Cardiac fibroblast (primary cell): ENCODE measurements around the gene MID1.

Experiments used
- DNase-seq, 2 donors: peaks; one replicate each; pipeline versions ENCODE4 v3.0.0 to v3.0.0-alpha.2; 2010; ENCODE audit warnings: low read depth in 2 of 2
- H3K4me3 ChIP-seq, 2 donors: replicated peaks in 1 of 2; 1 replicate in 1 of 2; 2 replicates in 1 of 2; pipeline ENCODE4 v1.5.1; 2011; ENCODE audit warnings: low read depth in 2 of 2, low read length in 2 of 2, mild to moderate bottlenecking in 2 of 2, moderate library complexity in 1 of 2
- TF ChIP-seq, protein P1 (sequence below): IDR thresholded peaks from one replicate; pipeline ENCODE4 v1.5.1; 2011; ENCODE audit warnings: low read depth, mild to moderate bottlenecking, low read length, inconsistent platforms

MID1 gene

DNA sequence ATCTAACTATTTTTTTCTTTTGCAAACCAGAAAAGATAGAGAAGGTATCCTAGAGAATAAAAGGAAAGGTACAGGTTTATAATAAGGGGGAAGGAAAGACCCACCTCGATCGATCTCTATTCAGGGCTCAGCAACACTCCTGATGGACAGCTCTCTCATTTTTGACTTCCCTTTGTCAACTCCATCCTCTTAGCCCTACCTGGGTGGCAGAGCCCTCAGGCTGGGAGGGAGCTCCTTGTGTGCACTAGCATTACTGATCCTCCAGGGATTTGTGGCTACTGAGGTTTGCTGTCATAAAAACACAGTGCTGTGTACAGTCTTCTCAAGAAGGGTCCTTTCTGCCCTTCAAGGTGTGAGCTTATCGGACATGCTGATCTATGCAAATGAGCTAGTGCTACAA is 111.0 kb downstream of the MID1 start:
- no peak for DNase-seq
- TF ChIP-seq, protein P1, sequence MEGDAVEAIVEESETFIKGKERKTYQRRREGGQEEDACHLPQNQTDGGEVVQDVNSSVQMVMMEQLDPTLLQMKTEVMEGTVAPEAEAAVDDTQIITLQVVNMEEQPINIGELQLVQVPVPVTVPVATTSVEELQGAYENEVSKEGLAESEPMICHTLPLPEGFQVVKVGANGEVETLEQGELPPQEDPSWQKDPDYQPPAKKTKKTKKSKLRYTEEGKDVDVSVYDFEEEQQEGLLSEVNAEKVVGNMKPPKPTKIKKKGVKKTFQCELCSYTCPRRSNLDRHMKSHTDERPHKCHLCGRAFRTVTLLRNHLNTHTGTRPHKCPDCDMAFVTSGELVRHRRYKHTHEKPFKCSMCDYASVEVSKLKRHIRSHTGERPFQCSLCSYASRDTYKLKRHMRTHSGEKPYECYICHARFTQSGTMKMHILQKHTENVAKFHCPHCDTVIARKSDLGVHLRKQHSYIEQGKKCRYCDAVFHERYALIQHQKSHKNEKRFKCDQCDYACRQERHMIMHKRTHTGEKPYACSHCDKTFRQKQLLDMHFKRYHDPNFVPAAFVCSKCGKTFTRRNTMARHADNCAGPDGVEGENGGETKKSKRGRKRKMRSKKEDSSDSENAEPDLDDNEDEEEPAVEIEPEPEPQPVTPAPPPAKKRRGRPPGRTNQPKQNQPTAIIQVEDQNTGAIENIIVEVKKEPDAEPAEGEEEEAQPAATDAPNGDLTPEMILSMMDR, result no peak
- no peak overlapping the region for H3K4me3 ChIP-seq

DNA sequence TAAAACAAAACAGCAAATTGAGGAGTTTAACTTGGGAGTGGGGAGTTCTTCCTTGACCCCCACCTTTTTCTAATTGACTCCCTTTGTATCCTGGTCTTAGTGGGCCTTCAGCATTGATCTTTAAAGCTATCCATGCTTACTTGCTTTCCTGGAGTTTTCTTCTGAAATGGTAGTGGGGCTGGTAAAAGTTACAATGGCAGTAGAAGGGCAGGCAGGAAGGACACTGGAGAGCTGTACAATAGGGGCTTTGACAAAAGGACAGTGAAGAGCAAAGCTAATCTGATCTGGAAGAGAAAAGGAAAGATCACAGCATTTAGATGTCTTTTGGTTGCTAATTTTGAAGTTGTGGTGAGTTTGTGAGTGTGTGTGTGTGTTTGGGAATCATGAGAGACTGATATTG is 111.5 kb downstream of the MID1 start:
- TF ChIP-seq, protein P1, result no peak
- no peak overlapping the region for H3K4me3 ChIP-seq
- DNase-seq, result no peak

DNA sequence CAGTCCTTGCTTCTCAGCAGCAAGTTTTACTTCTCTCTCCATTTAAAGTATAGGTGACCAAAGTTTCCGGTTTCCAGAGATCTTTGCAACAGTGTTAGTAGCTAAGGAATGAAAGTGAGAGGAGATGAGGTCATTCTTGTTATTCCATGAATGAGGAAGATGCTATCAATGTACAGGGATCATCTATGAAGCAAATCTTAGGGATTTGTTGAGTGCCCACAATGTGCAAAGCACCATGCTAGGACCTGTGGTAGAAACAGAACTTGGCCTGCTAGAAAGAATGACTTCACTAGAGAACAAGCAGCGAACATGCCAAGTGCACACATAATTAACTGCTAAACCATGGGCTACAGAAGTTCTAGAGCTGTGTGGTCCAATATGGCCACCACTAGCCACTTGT is 112.5 kb downstream of the MID1 start:
- no peak overlapping the region for H3K4me3 ChIP-seq
- no peak for DNase-seq
- TF ChIP-seq, protein P1, result no peak

DNA sequence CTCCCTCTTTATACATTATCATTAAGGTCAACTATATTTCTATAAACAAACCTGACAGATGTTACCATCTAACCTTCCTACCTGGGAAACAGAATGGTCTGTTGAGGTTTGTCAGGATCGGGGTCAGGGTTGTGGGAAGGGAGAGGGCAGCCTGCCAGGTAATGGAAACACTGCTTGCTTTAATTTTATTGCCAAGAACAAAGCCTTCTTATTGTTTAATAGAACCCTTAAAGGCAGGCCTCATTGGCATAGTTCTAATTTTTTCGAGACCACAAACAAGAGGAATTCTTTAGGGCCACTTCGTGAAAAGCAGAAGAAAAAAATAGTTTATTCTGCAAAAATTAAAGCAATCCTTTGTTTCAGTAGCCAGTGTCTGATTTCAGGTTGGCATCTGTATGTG is 113.2 kb downstream of the MID1 start:
- peak; percentile 30 to 68 for DNase-seq

DNA sequence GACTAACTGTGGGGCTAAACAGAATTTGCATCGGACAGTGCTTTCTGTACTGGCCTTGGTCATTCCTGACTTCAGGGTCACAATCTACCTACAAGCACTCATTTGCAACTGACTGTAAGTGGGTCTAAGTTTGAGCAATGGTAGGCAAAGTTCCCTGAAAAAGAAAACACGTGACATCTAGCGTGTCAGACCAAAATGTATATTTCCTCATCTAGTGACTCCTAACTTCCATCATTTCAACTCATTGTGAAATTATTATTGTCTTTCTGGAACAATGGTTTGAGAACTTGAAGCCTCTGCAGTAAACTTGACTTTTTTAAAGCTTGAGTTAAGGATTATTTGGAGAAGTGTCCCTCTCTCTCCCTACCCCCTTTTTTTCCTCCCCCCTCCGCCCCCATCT is 113.6 kb downstream of the MID1 start:
- TF ChIP-seq, protein P1, result no peak
- DNase-seq, result peak in 1 of 2 donors; percentile 52

More for the DNA sequence above, 113.2 kb downstream of the MID1 start:
- TF ChIP-seq, protein P1, result no peak
- H3K4me3 ChIP-seq, result no peak overlapping the region

DNA sequence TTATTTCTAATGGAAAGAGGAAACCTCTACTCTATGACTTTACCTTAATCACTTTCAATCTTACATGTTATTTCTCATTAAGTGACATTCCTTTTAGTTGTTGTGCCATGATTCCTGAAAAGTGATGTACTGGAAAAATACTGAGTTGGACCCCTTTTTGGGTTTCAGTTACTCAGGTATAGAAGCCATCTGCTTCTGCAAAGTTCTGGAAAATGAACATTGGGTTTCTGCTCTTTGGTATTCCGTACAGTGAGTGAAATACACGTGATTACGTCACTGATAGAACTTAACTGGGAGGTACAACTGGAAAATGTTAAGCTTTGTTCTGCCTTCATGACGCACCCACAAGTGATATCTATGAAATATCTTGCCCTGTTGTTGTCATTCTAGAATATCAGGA is 114.7 kb downstream of the MID1 start:
- no peak for DNase-seq
- TF ChIP-seq, protein P1, result no peak
- no peak overlapping the region for H3K4me3 ChIP-seq

More for the DNA sequence above, 113.6 kb downstream of the MID1 start:
- H3K4me3 ChIP-seq, result no peak overlapping the region

DNA sequence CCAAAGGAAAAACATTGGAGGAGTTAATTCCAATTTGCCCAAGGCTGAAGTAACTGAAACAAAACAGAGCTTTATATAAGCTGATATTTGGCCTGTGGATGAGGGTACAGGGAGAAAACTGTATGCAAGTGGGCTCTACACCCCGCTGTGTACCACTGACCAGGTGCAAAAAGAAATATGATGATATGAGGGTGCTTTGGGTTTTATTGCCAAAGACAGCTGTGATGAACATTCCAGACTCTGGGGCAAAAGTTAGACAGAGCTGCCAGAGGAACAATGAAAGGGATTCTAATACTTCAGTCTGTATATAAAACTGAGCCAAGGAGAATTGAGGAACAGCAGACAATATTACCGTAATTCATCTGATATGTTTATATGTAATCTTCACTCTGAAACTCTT is 117.4 kb downstream of the MID1 start:
- no peak overlapping the region for H3K4me3 ChIP-seq
- TF ChIP-seq, protein P1, result no peak
- no peak for DNase-seq
